Endothelial cell of umbilical vein (primary cell): Measurements from ENCODE around the gene GRM4. TPM values are rescaled to one million over a fixed set of nuclear protein-coding genes. Genes with fewer than 3 reads are reported as not detected.

ENCODE experiments used
- BruUV-seq: library from RNA; stranded (reverse); fragments of 400-500 nt; replicated peaks from 2 replicates; lab custom pipeline; 2021; lab: Mats Ljungman, UMichigan
- CTCF ChIA-PET: fragments of 300-600, 350-600 bp; sonication (Branson Sonifier 250); formaldehyde crosslinking; loops from one replicate; lab custom pipeline; 2021; ENCODE audit warnings: antibody characterized with exemption, inconsistent platforms; lab: Charles Lee
- POLR2A ChIA-PET: fragments of 300-600, 350-600 bp; sonication (Branson Sonifier 250); formaldehyde crosslinking; loops from one replicate; lab custom pipeline; 2021; ENCODE audit warnings: antibody characterized with exemption, inconsistent platforms; lab: Charles Lee
- DNase-seq: peaks from one replicate; pipeline ENCODE4 v3.0.0-alpha.2; 2011; ENCODE audit warnings: low read depth, low spot score
- FAIRE-seq: peaks from 2 replicates; lab custom pipeline; 2011; peaks lifted over from hg19 to GRCh38; lab: Jason Lieb, UNC
- H2AFZ ChIP-seq: 2 replicates; pipeline ENCODE4 v1.6.0; 2012; ENCODE audit warnings: low read depth, low read length, control low read depth, inconsistent platforms
- H3K27ac ChIP-seq: 2 replicates; pipeline ENCODE4 v1.5.1; 2011; ENCODE audit warnings: low read depth, mild to moderate bottlenecking, control low read depth, low read length, moderate library complexity; ENCODE audit not compliant: insufficient read depth
- H3K27me3 ChIP-seq, 2 experiments: 2 replicates each; pipeline versions ENCODE4 v1.6.0 to v1.6.1; 2011; ENCODE audit warnings: low read length in 2 of 2, mixed read lengths in 1 of 2; ENCODE audit not compliant: control insufficient read depth in 2 of 2, insufficient read depth in 2 of 2
- H3K36me3 ChIP-seq, 2 experiments: 2 replicates in 1 of 2; 3 replicates in 1 of 2; pipeline ENCODE4 v1.5.1; 2011; ENCODE audit warnings: low read length in 2 of 2, mild to moderate bottlenecking in 1 of 2, moderate library complexity in 1 of 2; ENCODE audit not compliant: control insufficient read depth in 2 of 2, insufficient read depth in 2 of 2; ENCODE audit errors: extremely low read depth in 1 of 2
- H3K4me1 ChIP-seq: 3 replicates; pipeline ENCODE4 v1.5.1; 2011; ENCODE audit warnings: mild to moderate bottlenecking, low read length; ENCODE audit not compliant: control insufficient read depth, insufficient read depth; ENCODE audit errors: extremely low read depth
- H3K4me2 ChIP-seq: 2 replicates; pipeline ENCODE4 v1.6.1; 2011; ENCODE audit warnings: low read length, control low read depth, mixed read lengths; ENCODE audit not compliant: insufficient read depth
- H3K4me3 ChIP-seq, 3 experiments: fragments of 200-600 bp in 1 of 3; sonication (generic), shearing (Covaris generic) in 1 of 3; replicated peaks in 1 of 3; 2 replicates each; pipeline ENCODE4 v1.5.1; 2011 to 2016; ENCODE audit warnings: control low read depth in 3 of 3, low read length in 3 of 3, mild to moderate bottlenecking in 2 of 3, inconsistent platforms in 1 of 3, low read depth in 1 of 3, moderate library complexity in 1 of 3; ENCODE audit not compliant: insufficient read depth in 1 of 3
- H3K79me2 ChIP-seq: 2 replicates; pipeline ENCODE4 v1.6.0; 2012; ENCODE audit warnings: low read length, inconsistent platforms; ENCODE audit not compliant: control insufficient read depth, insufficient read depth
- H3K9ac ChIP-seq: replicated peaks from 2 replicates; pipeline ENCODE3; 2011; ENCODE audit warnings: low read length, control low read depth; ENCODE audit not compliant: insufficient read depth; ENCODE audit errors: extremely low read depth
- H3K9me1 ChIP-seq: replicated peaks from 3 replicates; pipeline ENCODE4 v1.6.0; 2011; ENCODE audit warnings: mild to moderate bottlenecking, low read length; ENCODE audit not compliant: control insufficient read depth, insufficient read depth; ENCODE audit errors: extremely low read depth
- H3K9me3 ChIP-seq: replicated peaks from 2 replicates; pipeline ENCODE4 v1.5.1; 2012; ENCODE audit warnings: low read length, inconsistent platforms; ENCODE audit not compliant: control insufficient read depth, insufficient read depth
- H4K20me1 ChIP-seq: replicated peaks from 2 replicates; pipeline ENCODE3; 2011; ENCODE audit warnings: mild to moderate bottlenecking, low read length; ENCODE audit not compliant: control insufficient read depth, insufficient read depth; ENCODE audit errors: extremely low read depth
- EZH2 ChIP-seq: IDR thresholded peaks from 2 replicates; pipeline ENCODE4 v1.6.1; 2012; ENCODE audit warnings: borderline replicate concordance, low read depth, mild to moderate bottlenecking, moderate library complexity, low read length, inconsistent platforms; ENCODE audit not compliant: severe bottlenecking
- FOS ChIP-seq: IDR thresholded peaks from 2 replicates; pipeline ENCODE4 v1.6.1; 2011; ENCODE audit warnings: mild to moderate bottlenecking, low read length, moderate library complexity, borderline replicate concordance; ENCODE audit not compliant: insufficient read depth
- GATA2 ChIP-seq: IDR thresholded peaks from 2 replicates; pipeline ENCODE4 v1.7.0; 2011; ENCODE audit warnings: low read depth, mild to moderate bottlenecking, moderate library complexity, mixed read lengths, low read length; ENCODE audit not compliant: insufficient read length, insufficient read depth
- JUN ChIP-seq: IDR thresholded peaks from 2 replicates; pipeline ENCODE4 v1.6.1; 2011; ENCODE audit warnings: borderline replicate concordance, low read depth; ENCODE audit not compliant: insufficient read length, insufficient read depth
- MAX ChIP-seq: IDR thresholded peaks from 2 replicates; pipeline ENCODE4 v1.6.1; 2011; ENCODE audit not compliant: insufficient read depth, insufficient read length
- MYC ChIP-seq: IDR thresholded peaks from one replicate; pipeline ENCODE4 v1.6.1; 2011; ENCODE audit warnings: mild to moderate bottlenecking, low read depth, low read length
- POLR2A ChIP-seq: IDR thresholded peaks from 2 replicates; pipeline ENCODE4 v1.6.1; 2012; ENCODE audit warnings: low read depth, mild to moderate bottlenecking, control low read depth, low read length
- POLR2AphosphoS5 ChIP-seq: IDR thresholded peaks from 2 replicates; pipeline ENCODE4 v1.6.1; 2012; ENCODE audit warnings: low read depth, mild to moderate bottlenecking, control low read depth, low read length, moderate library complexity; ENCODE audit not compliant: insufficient read depth
- dilution Hi-C: fragments of 300-500 bp; cut with MboI; formaldehyde crosslinking; loops from one replicate; pipeline ENCODE4 v1.15.0; 2019; ENCODE audit warnings: low sequenced_read_pairs; ENCODE audit not compliant: extremely low pct_ligation_motif_present
- intact Hi-C: fragments of 100-400 bp; cut with micrococcal nuclease; formaldehyde crosslinking; loops from one replicate; pipeline ENCODE4 v1.10.0; 2022
- polyA plus RNA-seq, 4 experiments: library from polyadenylated mRNA; depleted of rRNA in 3 of 4; stranded (reverse) in 3 of 4; unstranded in 1 of 4; fragments of >200 nt; gene quantifications; 2 replicates each; pipeline versions ENCODE4 v1.2.1 to v1.2.3, GENCODE V29; 2011 to 2012; ENCODE audit warnings: missing spikeins in 1 of 4
- total RNA-seq: library from RNA; stranded (reverse); gene quantifications from 2 replicates; pipeline ENCODE4 v1.2.3, GENCODE V29; 2021
- TF ChIP-seq, protein P1 (sequence below), 2 donors: IDR thresholded peaks; 1 replicate in 1 of 2; 2 replicates in 1 of 2; pipeline ENCODE4 v1.5.1; 2011; ENCODE audit warnings: low read length in 2 of 2, mild to moderate bottlenecking in 2 of 2, moderate library complexity in 2 of 2, control low read depth in 1 of 2, inconsistent platforms in 1 of 2, low read depth in 1 of 2; ENCODE audit not compliant: insufficient read depth in 1 of 2; ENCODE audit errors: extremely low read depth in 1 of 2

GRM4 gene
- total and polyA plus RNA-seq, 2 donors (not counting 3 experiments of a cell fraction or from before 2014, with no cell fraction given) = 0.03 TPM; not detected in 1

- Histone ChIP-seq H3K9ac (no peak overlapping the region), H2AFZ (no peak overlapping the region), H3K36me3 (no peaks in the 10 kb centered on the region), H3K9me3 (no peaks in the 10 kb centered on the region), H3K27ac (no peak overlapping the region), H3K9me1 (no peaks in the 10 kb centered on the region), H3K4me2 (no peak overlapping the region), H4K20me1 (no peaks in the 10 kb centered on the region), H3K4me1 (no peaks in the 10 kb centered on the region), H3K4me3 (no peak overlapping the region), H3K79me2 (no peaks in the 10 kb centered on the region), H3K27me3 (peaks cover 35 to 43% of the 10 kb centered on the region in 2 experiments)
- dilution Hi-C loops (no loop called here), intact Hi-C loops (no loop called here)
- TF ChIP-seq MYC = no peak
- DNase-seq = no peak
- CTCF ChIA-PET = interaction anchor here (1.3 kb wide), 1 partner anchor 84 kb away, joined by 4 read pairs; no protein-coding TSS in a partner anchor
- FAIRE-seq = no peak
- BruUV-seq = no TSS peak
- POLR2A ChIA-PET = no interaction called here
These were observed 6.9 kb downstream of the GRM4 start for GRCh38 chr6:34138914-34139510.

GRCh38 chr6:34138191-34138590, 7.7 kb downstream of the GRM4 start:
- no peak for FAIRE-seq

More at GRCh38 chr6:34138191-34138590, 7.7 kb downstream of the GRM4 start:
- ChIA-PET CTCF (interaction anchor here (1.3 kb wide), 1 partner anchor 83 kb away, joined by 4 read pairs; no protein-coding TSS in a partner anchor), POLR2A (no interaction called here)
- no peaks in the 10 kb centered on the region for H3K79me2 ChIP-seq
- no peak for DNase-seq
- no peaks in the 10 kb centered on the region for H3K9me1 ChIP-seq
- no peak overlapping the region for H3K9ac ChIP-seq
- no peaks in the 10 kb centered on the region for H3K9me3 ChIP-seq
- H3K27me3 ChIP-seq = peaks cover 27 to 36% of the 10 kb centered on the region in 2 experiments
- no peak overlapping the region for H2AFZ ChIP-seq
- no peak overlapping the region for H3K4me3 ChIP-seq
- BruUV-seq = no TSS peak
- no peaks in the 10 kb centered on the region for H3K4me1 ChIP-seq
- H3K27ac ChIP-seq = no peak overlapping the region
- no peak overlapping the region for H3K4me2 ChIP-seq
- no peaks in the 10 kb centered on the region for H3K36me3 ChIP-seq
- no peaks in the 10 kb centered on the region for H4K20me1 ChIP-seq
- intact Hi-C loops (no loop called here), dilution Hi-C loops (no loop called here)
- TF ChIP-seq, protein P1, sequence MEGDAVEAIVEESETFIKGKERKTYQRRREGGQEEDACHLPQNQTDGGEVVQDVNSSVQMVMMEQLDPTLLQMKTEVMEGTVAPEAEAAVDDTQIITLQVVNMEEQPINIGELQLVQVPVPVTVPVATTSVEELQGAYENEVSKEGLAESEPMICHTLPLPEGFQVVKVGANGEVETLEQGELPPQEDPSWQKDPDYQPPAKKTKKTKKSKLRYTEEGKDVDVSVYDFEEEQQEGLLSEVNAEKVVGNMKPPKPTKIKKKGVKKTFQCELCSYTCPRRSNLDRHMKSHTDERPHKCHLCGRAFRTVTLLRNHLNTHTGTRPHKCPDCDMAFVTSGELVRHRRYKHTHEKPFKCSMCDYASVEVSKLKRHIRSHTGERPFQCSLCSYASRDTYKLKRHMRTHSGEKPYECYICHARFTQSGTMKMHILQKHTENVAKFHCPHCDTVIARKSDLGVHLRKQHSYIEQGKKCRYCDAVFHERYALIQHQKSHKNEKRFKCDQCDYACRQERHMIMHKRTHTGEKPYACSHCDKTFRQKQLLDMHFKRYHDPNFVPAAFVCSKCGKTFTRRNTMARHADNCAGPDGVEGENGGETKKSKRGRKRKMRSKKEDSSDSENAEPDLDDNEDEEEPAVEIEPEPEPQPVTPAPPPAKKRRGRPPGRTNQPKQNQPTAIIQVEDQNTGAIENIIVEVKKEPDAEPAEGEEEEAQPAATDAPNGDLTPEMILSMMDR (IDR thresholded peaks at IDR 0.05; ENCODE audit: extremely low read depth in 1 of 2, insufficient read depth in 1 of 2, low read depth in 1 of 2, low read length in 2 of 2) = no peak
- TF ChIP-seq POLR2AphosphoS5 (no peak), MAX (no peak), FOS (no peak), JUN (no peak), GATA2 (no peak), POLR2A (no peak), MYC (no peak), EZH2 (no peak)
